WTC11 (cell line): ENCODE measurements around the gene SEMA6C. TPM values are rescaled to one million over a fixed set of nuclear protein-coding genes. Genes with fewer than 3 reads are reported as not detected.

ENCODE experiments used
- ATAC-seq: fragments of 200-7000 bp; cut with Tn5 transposase; 2 replicates; pipeline ENCODE4 v1.10.0; 2021; ENCODE audit warnings: mild to moderate bottlenecking, moderate library complexity
- CTCF ChIA-PET: fragments of 300-600 bp; sonication (Branson Sonifier 250); formaldehyde crosslinking; loops from one replicate; lab custom pipeline; 2021; ENCODE audit warnings: antibody characterized with exemption; lab: Charles Lee
- POLR2A ChIA-PET: fragments of 350-600 bp; sonication (Branson Sonifier 250); formaldehyde crosslinking; loops from one replicate; lab custom pipeline; 2021; ENCODE audit warnings: antibody characterized with exemption; lab: Charles Lee
- DNase-seq: peaks from one replicate; pipeline ENCODE4 v3.0.0; 2021; ENCODE audit warnings: low spot score
- H3K27ac Mint-ChIP-seq: 2 replicates; pipeline ENCODE4 v1.8.0; 2021; ENCODE audit warnings: mixed read lengths
- H3K27me3 Mint-ChIP-seq: 2 replicates; pipeline ENCODE4 v1.8.0; 2021; ENCODE audit warnings: low read depth, mild to moderate bottlenecking, moderate library complexity, mixed read lengths
- H3K36me3 Mint-ChIP-seq: 2 replicates; pipeline ENCODE4 v1.8.0; 2021; ENCODE audit warnings: mixed read lengths
- H3K4me1 Mint-ChIP-seq: 2 replicates; pipeline ENCODE4 v1.8.0; 2022; ENCODE audit warnings: mixed read lengths
- H3K4me3 Mint-ChIP-seq: 2 replicates; pipeline ENCODE4 v1.8.0; 2021; ENCODE audit warnings: mild to moderate bottlenecking, moderate library complexity, mixed read lengths
- H3K9me3 Mint-ChIP-seq: 2 replicates; pipeline ENCODE4 v1.8.0; 2021; ENCODE audit warnings: mixed read lengths
- FOXJ3 ChIP-seq: sonication (generic); formaldehyde crosslinking; IDR thresholded peaks from 2 replicates; pipeline ENCODE4 v1.9.0; 2021; ENCODE audit warnings: missing genetic modification reagents, mild to moderate bottlenecking, borderline replicate concordance
- FOXP1 ChIP-seq: sonication (generic); formaldehyde crosslinking; IDR thresholded peaks from 2 replicates; pipeline ENCODE4 v1.8.0; 2022; ENCODE audit warnings: missing genetic modification reagents, mild to moderate bottlenecking, moderate library complexity, borderline replicate concordance
- GABPB1 ChIP-seq: sonication (generic); formaldehyde crosslinking; IDR thresholded peaks from 2 replicates; pipeline ENCODE4 v1.8.1; 2023; ENCODE audit warnings: mild to moderate bottlenecking, missing genetic modification reagents
- IRF2 ChIP-seq: sonication (generic); formaldehyde crosslinking; IDR thresholded peaks from 2 replicates; pipeline ENCODE4 v1.8.0; 2022; ENCODE audit warnings: low read depth, missing genetic modification reagents, borderline replicate concordance
- JUN ChIP-seq: sonication (generic); formaldehyde crosslinking; IDR thresholded peaks from 2 replicates; pipeline ENCODE4 v1.8.0; 2023; ENCODE audit warnings: mild to moderate bottlenecking, missing genetic modification reagents
- KAT7 ChIP-seq: sonication (generic); formaldehyde crosslinking; IDR thresholded peaks from 2 replicates; pipeline ENCODE4 v1.8.1; 2023; ENCODE audit warnings: missing genetic modification reagents, mild to moderate bottlenecking, borderline replicate concordance
- NFATC4 ChIP-seq: fragments of 250-450 bp; sonication (Bioruptor Pico); IDR thresholded peaks from 2 replicates; pipeline ENCODE4 v1.9.0; 2021; ENCODE audit warnings: mild to moderate bottlenecking
- NFYB ChIP-seq: sonication (generic); formaldehyde crosslinking; conservative IDR thresholded peaks from 2 replicates; pipeline ENCODE4 v1.8.0; 2022; ENCODE audit warnings: low read depth, missing genetic modification reagents
- NR2C2 ChIP-seq: sonication (generic); formaldehyde crosslinking; IDR thresholded peaks from 2 replicates; pipeline ENCODE4 v1.8.0; 2022; ENCODE audit warnings: mild to moderate bottlenecking, missing genetic modification reagents
- SMAD4 ChIP-seq: sonication (generic); formaldehyde crosslinking; IDR thresholded peaks from 2 replicates; pipeline ENCODE4 v1.8.0; 2022; ENCODE audit warnings: mild to moderate bottlenecking, missing genetic modification reagents
- TP53 ChIP-seq: sonication (generic); formaldehyde crosslinking; IDR thresholded peaks from 2 replicates; pipeline ENCODE4 v1.8.1; 2023; ENCODE audit warnings: mild to moderate bottlenecking, missing genetic modification reagents
- ZNF121 ChIP-seq: sonication (generic); formaldehyde crosslinking; IDR thresholded peaks from 2 replicates; pipeline ENCODE4 v1.8.0; 2023; ENCODE audit warnings: missing genetic modification reagents
- ZNF219 ChIP-seq: sonication (generic); formaldehyde crosslinking; IDR thresholded peaks from 2 replicates; pipeline ENCODE4 v1.8.0; 2023; ENCODE audit warnings: missing genetic modification reagents, mild to moderate bottlenecking, borderline replicate concordance
- ZNF317 ChIP-seq: sonication (generic); formaldehyde crosslinking; IDR thresholded peaks from 2 replicates; pipeline ENCODE4 v1.8.1; 2023; ENCODE audit warnings: low read depth, mild to moderate bottlenecking, moderate library complexity, missing genetic modification reagents, borderline replicate concordance
- ZNF416 ChIP-seq: fragments of 250-450 bp; sonication (Bioruptor Pico); IDR thresholded peaks from 2 replicates; pipeline ENCODE4 v1.9.0; 2021; ENCODE audit warnings: mild to moderate bottlenecking, inconsistent platforms
- ZNF671 ChIP-seq: fragments of 250-450 bp; sonication (Bioruptor Pico); IDR thresholded peaks from 2 replicates; pipeline ENCODE4 v1.8.0; 2021; ENCODE audit warnings: mild to moderate bottlenecking
- total RNA-seq: library from RNA; stranded (reverse); gene quantifications from 3 replicates; pipeline ENCODE4 v1.2.3, GENCODE V29; 2021
- TF ChIP-seq, protein P1 (sequence below): sonication (generic); formaldehyde crosslinking; IDR thresholded peaks from 2 replicates; pipeline ENCODE4 v1.8.0; 2022; ENCODE audit warnings: mild to moderate bottlenecking, missing genetic modification reagents
- TF ChIP-seq, protein P2 (sequence below): sonication (generic); formaldehyde crosslinking; IDR thresholded peaks from 2 replicates; pipeline ENCODE4 v1.8.1; 2022; ENCODE audit warnings: missing genetic modification reagents, borderline replicate concordance
- TF ChIP-seq, protein P3 (sequence below): sonication (generic); formaldehyde crosslinking; IDR thresholded peaks from 2 replicates; pipeline ENCODE4 v1.8.1; 2023; ENCODE audit warnings: mild to moderate bottlenecking, missing genetic modification reagents, moderate library complexity

Gene SEMA6C
- total RNA-seq, 1 experiment from 2014 or later, result 21.0 TPM

DNA sequence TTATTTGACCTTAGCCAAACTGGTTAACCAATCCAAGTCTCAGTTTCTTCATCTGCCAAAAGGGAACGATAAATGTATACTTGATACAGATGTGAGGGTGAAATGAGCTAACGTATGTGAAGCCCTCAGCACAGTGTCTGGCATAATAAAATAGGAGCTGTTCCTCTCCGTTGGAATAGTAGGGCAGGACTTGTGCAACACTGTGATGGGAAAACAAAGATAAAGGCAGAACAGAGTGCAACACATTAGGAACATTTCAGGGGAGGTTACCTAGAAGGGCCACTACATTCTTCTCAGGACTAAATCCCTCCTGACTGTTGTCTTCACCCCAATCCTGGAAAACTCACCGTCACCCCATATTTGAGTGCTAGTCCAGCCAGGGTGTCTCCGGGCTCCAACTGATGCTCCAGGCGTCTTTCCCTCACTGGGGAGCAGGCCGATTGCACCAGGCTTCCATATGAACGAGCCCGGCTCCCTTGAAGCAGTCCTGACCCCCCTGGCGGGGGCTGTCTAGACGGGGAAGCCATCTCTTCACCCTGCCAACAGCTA, 18.4 kb upstream of the SEMA6C start:
- DNase-seq, result no peak
- peaks cover 34% of the 10 kb centered on the region for H3K36me3 Mint-ChIP-seq
- H3K27ac Mint-ChIP-seq, result peak overlapping the region; percentile 50
- H3K4me1 Mint-ChIP-seq, result peaks cover 15% of the 10 kb centered on the region
- CTCF ChIA-PET, result interaction anchor here (0.5 to 4.1 kb wide), 13 partner anchors 8 to 627 kb away, joined by 3 to 39 read pairs (median 5); partner anchors contain the start of genes C1orf56, CDC42SE1, GABPB2 and MLLT11
- peak overlapping the region; percentile 99 for H3K4me3 Mint-ChIP-seq
- no peaks in the 10 kb centered on the region for H3K9me3 Mint-ChIP-seq
- no peak for ATAC-seq
- no peaks in the 10 kb centered on the region; the same call in 1 of the 2 replicates for H3K27me3 Mint-ChIP-seq
- POLR2A ChIA-PET, result interaction anchor here (0.6 to 1.3 kb wide), 6 partner anchors 20 to 105 kb away, joined by 3 to 4 read pairs (median 3); partner anchors contain the start of gene MLLT11
- TF ChIP-seq ZNF317 (no peak), ZNF121 (no peak), SMAD4 (no peak), NFYB (no peak), FOXJ3 (no peak), ZNF416 (CRISPR knock-in tag) (no peak), ZNF219 (CRISPR knock-in tag) (no peak), KAT7 (CRISPR knock-in tag) (no peak), ZNF671 (CRISPR knock-in tag) (no peak), GABPB1 (no peak), IRF2 (CRISPR knock-in tag) (no peak), JUN (CRISPR knock-in tag) (no peak), TP53 (CRISPR knock-in tag) (no peak)
- TF ChIP-seq, protein P1, sequence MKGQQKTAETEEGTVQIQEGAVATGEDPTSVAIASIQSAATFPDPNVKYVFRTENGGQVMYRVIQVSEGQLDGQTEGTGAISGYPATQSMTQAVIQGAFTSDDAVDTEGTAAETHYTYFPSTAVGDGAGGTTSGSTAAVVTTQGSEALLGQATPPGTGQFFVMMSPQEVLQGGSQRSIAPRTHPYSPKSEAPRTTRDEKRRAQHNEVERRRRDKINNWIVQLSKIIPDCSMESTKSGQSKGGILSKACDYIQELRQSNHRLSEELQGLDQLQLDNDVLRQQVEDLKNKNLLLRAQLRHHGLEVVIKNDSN (CRISPR knock-in tag), result no peak
- TF ChIP-seq, protein P2, sequence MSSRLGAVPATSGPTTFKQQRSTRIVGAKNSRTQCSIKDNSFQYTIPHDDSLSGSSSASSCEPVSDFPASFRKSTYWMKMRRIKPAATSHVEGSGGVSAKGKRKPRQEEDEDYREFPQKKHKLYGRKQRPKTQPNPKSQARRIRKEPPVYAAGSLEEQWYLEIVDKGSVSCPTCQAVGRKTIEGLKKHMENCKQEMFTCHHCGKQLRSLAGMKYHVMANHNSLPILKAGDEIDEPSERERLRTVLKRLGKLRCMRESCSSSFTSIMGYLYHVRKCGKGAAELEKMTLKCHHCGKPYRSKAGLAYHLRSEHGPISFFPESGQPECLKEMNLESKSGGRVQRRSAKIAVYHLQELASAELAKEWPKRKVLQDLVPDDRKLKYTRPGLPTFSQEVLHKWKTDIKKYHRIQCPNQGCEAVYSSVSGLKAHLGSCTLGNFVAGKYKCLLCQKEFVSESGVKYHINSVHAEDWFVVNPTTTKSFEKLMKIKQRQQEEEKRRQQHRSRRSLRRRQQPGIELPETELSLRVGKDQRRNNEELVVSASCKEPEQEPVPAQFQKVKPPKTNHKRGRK (CRISPR knock-in tag), result no peak

DNA sequence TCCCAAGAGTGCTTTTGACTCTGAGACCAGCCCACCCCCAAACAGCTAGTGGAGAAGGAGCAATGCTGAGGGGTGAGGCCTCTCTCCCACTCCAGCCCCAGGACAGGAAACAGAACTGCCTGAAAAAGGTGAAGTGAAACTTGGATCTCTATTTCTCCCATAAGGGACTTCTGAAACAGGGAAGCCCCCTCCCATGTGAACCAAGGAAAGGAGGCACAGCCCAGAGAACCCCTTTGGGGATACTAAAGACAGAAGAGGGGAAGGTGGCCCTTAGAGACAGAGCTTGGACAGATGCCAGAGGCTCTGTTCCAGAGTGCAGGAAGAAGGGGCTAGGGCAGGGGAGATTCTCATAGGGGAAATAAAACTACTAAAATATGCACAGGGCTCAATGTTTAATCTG, 12.9 kb upstream of the SEMA6C start:
- Mint-ChIP-seq H3K4me3 (no peak overlapping the region), H3K36me3 (peaks cover 24% of the 10 kb centered on the region), H3K27me3 (no peaks in the 10 kb centered on the region), H3K27ac (peak overlapping the region; percentile 54), H3K4me1 (peaks cover 11% of the 10 kb centered on the region), H3K9me3 (no peaks in the 10 kb centered on the region)
- ATAC-seq (no peak), DNase-seq (no peak)
- POLR2A ChIA-PET, result no interaction called here
- TF ChIP-seq NR2C2 (CRISPR knock-in tag) (no peak), KAT7 (CRISPR knock-in tag) (no peak), FOXP1 (CRISPR knock-in tag) (no peak)
- CTCF ChIA-PET, result interaction anchor here (1.0 to 6.9 kb wide), 6 partner anchors 17 to 88 kb away, joined by 3 to 167 read pairs (median 3); no protein-coding TSS in a partner anchor

DNA sequence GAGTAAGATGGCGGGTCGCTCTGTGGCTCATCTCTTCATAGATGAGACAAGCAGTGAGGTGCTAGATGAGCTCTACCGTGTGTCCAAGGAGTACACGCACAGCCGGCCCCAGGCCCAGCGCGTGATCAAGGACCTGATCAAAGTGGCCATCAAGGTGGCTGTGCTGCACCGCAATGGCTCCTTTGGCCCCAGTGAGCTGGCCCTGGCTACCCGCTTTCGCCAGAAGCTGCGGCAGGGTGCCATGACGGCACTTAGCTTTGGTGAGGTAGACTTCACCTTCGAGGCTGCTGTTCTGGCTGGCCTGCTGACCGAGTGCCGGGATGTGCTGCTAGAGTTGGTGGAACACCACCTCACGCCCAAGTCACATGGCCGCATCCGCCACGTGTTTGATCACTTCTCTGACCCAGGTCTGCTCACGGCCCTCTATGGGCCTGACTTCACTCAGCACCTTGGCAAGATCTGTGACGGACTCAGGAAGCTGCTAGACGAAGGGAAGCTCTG, 12.4 kb upstream of the SEMA6C start:
- Mint-ChIP-seq H3K36me3 (peaks cover 24% of the 10 kb centered on the region), H3K27ac (peak overlapping the region; percentile 54), H3K9me3 (no peaks in the 10 kb centered on the region)
- ChIA-PET POLR2A (no interaction called here), CTCF (interaction anchor here (1.0 to 6.9 kb wide), 6 partner anchors 16 to 87 kb away, joined by 3 to 167 read pairs (median 3); no protein-coding TSS in a partner anchor)
- TF ChIP-seq, protein P3, sequence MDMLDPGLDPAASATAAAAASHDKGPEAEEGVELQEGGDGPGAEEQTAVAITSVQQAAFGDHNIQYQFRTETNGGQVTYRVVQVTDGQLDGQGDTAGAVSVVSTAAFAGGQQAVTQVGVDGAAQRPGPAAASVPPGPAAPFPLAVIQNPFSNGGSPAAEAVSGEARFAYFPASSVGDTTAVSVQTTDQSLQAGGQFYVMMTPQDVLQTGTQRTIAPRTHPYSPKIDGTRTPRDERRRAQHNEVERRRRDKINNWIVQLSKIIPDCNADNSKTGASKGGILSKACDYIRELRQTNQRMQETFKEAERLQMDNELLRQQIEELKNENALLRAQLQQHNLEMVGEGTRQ (CRISPR knock-in tag), result peak; percentile 11; the same call in 1 of the 2 replicates
- TF ChIP-seq NFATC4 (CRISPR knock-in tag), result no peak
- TF ChIP-seq, all 79 proteins: peak for 1
- no peak for DNase-seq
- Mint-ChIP-seq H3K4me3 (no peak overlapping the region), H3K4me1 (peaks cover 8% of the 10 kb centered on the region), H3K27me3 (no peaks in the 10 kb centered on the region)
- peak; percentile 22; the same call in 1 of the 2 replicates for ATAC-seq
